Thyroid gland (tissue), 4 donors: ENCODE measurements around the gene ZNF692. TPM values are rescaled to one million over a fixed set of nuclear protein-coding genes. Genes with fewer than 3 reads are reported as not detected.

Experiments
- DNase-seq, 2 donors: peaks; one replicate each; pipeline ENCODE4 v3.0.0-alpha.2; 2019
- H3K27ac ChIP-seq, 3 donors: fragments of 200-600 bp; sonication (generic); 1 replicate in 2 of 3; 2 replicates in 1 of 3; pipeline ENCODE4 v1.5.1; 2016 to 2019; ENCODE audit warnings: mild to moderate bottlenecking in 1 of 3, moderate library complexity in 1 of 3
- H3K27me3 ChIP-seq: fragments of 200-600 bp; sonication (generic); one replicate; pipeline ENCODE4 v1.5.1; 2019
- H3K36me3 ChIP-seq, 2 donors: fragments of 200-600 bp; sonication (generic); one replicate each; pipeline ENCODE4 v1.5.1; 2016 to 2019
- H3K4me1 ChIP-seq, 2 donors: fragments of 200-600 bp; sonication (generic); one replicate each; pipeline ENCODE4 v1.5.1; 2017 to 2019
- H3K4me3 ChIP-seq, 3 donors: fragments of 200-600 bp; sonication (generic); replicated peaks in 1 of 3; 1 replicate in 2 of 3; 2 replicates in 1 of 3; pipeline ENCODE4 v1.5.1; 2016; ENCODE audit warnings: mild to moderate bottlenecking in 1 of 3
- H3K9me3 ChIP-seq: fragments of 200-600 bp; sonication (generic); one replicate; pipeline ENCODE4 v1.5.1; 2017
- CTCF ChIP-seq, 6 experiments: fragments of 200-600 bp in 3 of 6; fragments of 450-650 bp in 3 of 6; sonication (generic) in 3 of 6; IDR thresholded peaks; one replicate each; pipeline ENCODE4 v1.5.1; 2016 to 2019; ENCODE audit warnings: antibody characterized with exemption in 6 of 6, mild to moderate bottlenecking in 2 of 6, inconsistent platforms in 1 of 6, moderate library complexity in 1 of 6
- POLR2A ChIP-seq, 2 donors: fragments of 450-650 bp; IDR thresholded peaks; one replicate each; pipeline ENCODE4 v1.6.1; 2017; ENCODE audit warnings: antibody characterized with exemption in 2 of 2, mild to moderate bottlenecking in 2 of 2, moderate library complexity in 1 of 2
- WGBS, 2 donors: methylation state at CpG; one replicate each; pipeline ENCODE4 v1.1.5; 2017; 5-methylcytosine and 5-hydroxymethylcytosine counted together
- intact Hi-C: fragments of 100-400 bp; cut with DNase I; formaldehyde crosslinking; loops from one replicate; pipeline ENCODE4 v1.15.1; 2023
- total RNA-seq, 4 donors: library from RNA; depleted of rRNA; stranded (reverse); fragments of >200 nt; gene quantifications; one replicate each; pipeline ENCODE4 v1.2.3, GENCODE V29; 2016

ZNF692 gene
- total RNA-seq, 4 donors from 2014 or later, result 17.2 to 59.7 (median 34.1) TPM

GRCh38 chr1:248825136-248825535, 33.7 kb downstream of the ZNF692 start:
- no peaks in the 10 kb centered on the region for H3K27me3 ChIP-seq
- H3K4me3 ChIP-seq, result peak overlapping the region; percentile 33 to 84 (median 77)
- H3K27ac ChIP-seq, result peak overlapping the region in 2 of 3 donors; percentile 95 to 98
- peaks cover 0 to 2% of the 10 kb centered on the region in 2 donors for H3K36me3 ChIP-seq
- H3K4me1 ChIP-seq, result peaks cover 33 to 51% of the 10 kb centered on the region in 2 donors
- no peak for TF ChIP-seq POLR2A (IDR thresholded peaks at IDR 0.05)
- no peak for DNase-seq
- WGBS, 2 donors, result 38 to 40% methylated on average over 10 of the region's 10 CpGs
- intact Hi-C loops, result no loop called here
- H3K9me3 ChIP-seq, result no peaks in the 10 kb centered on the region

GRCh38 chr1:248824701-248825100, 34.2 kb downstream of the ZNF692 start:
- intact Hi-C loops, result no loop called here
- no peaks in the 10 kb centered on the region for H3K27me3 ChIP-seq
- no peak for DNase-seq
- TF ChIP-seq CTCF (IDR thresholded peaks at IDR 0.05), result no peak
- TF ChIP-seq POLR2A (IDR thresholded peaks at IDR 0.05), result no peak
- peak overlapping the region in 1 of 3 donors; percentile 95 for H3K27ac ChIP-seq
- H3K4me1 ChIP-seq, result peaks cover 33 to 51% of the 10 kb centered on the region in 2 donors
- H3K4me3 ChIP-seq, result peak overlapping the region in 2 of 3 donors; percentile 33 to 84
- peaks cover 0 to 5% of the 10 kb centered on the region in 2 donors for H3K36me3 ChIP-seq
- H3K9me3 ChIP-seq, result no peaks in the 10 kb centered on the region
- WGBS, 2 donors, result 90 to 93% methylated on average over 3 of the region's 3 CpGs

GRCh38 chr1:248824301-248824700, 34.6 kb downstream of the ZNF692 start:
- peaks cover 33 to 51% of the 10 kb centered on the region in 2 donors for H3K4me1 ChIP-seq
- DNase-seq, result no peak
- no peak overlapping the region for H3K27ac ChIP-seq
- no peaks in the 10 kb centered on the region for H3K27me3 ChIP-seq
- TF ChIP-seq POLR2A (IDR thresholded peaks at IDR 0.05) (no peak), CTCF (IDR thresholded peaks at IDR 0.05) (no peak)
- H3K9me3 ChIP-seq, result no peaks in the 10 kb centered on the region
- peak overlapping the region in 1 of 3 donors; percentile 84 for H3K4me3 ChIP-seq
- H3K36me3 ChIP-seq, result peaks cover 0 to 5% of the 10 kb centered on the region in 2 donors
- intact Hi-C loops, result no loop called here
- WGBS, 2 donors, result 100% methylated on average over 1 of the region's 1 CpG

- Histone ChIP-seq H3K27ac (no peak overlapping the region), H3K9me3 (no peaks in the 10 kb centered on the region), H3K36me3 (peaks cover 0 to 5% of the 10 kb centered on the region in 2 donors), H3K4me1 (peaks cover 37 to 55% of the 10 kb centered on the region in 2 donors), H3K4me3 (no peak overlapping the region), H3K27me3 (no peaks in the 10 kb centered on the region)
- TF ChIP-seq POLR2A (IDR thresholded peaks at IDR 0.05) (no peak), CTCF (IDR thresholded peaks at IDR 0.05) (no peak)
- 79 to 100% methylated on average over 2 of the region's 2 CpGs for WGBS, 2 donors
- intact Hi-C loops, result no loop called here
- no peak for DNase-seq
Observed at GRCh38 chr1:248823517-248824001, 35.3 kb downstream of the ZNF692 start.

- H3K27me3 ChIP-seq, result no peaks in the 10 kb centered on the region
- H3K4me3 ChIP-seq, result no peak overlapping the region
- no peaks in the 10 kb centered on the region for H3K9me3 ChIP-seq
- 84 to 85% methylated on average over 15 of the region's 15 CpGs for WGBS, 2 donors
- H3K27ac ChIP-seq, result no peak overlapping the region
- H3K4me1 ChIP-seq, result peaks cover 37 to 56% of the 10 kb centered on the region in 2 donors
- peaks cover 0 to 5% of the 10 kb centered on the region in 2 donors for H3K36me3 ChIP-seq
- DNase-seq, result no peak
- TF ChIP-seq POLR2A (IDR thresholded peaks at IDR 0.05) (no peak), CTCF (IDR thresholded peaks at IDR 0.05) (no peak)
- intact Hi-C loops, result no loop called here
Observed at GRCh38 chr1:248822148-248823032, 36.5 kb downstream of the ZNF692 start.
